MM.1S (cell line): ENCODE measurements around the gene PRPF31.

ENCODE experiments used
- DNase-seq: peaks from one replicate; pipeline ENCODE4 v3.0.0-alpha.2; 2015
- H2AFZ ChIP-seq: fragments of 300-600 bp; sonication (generic); 2 replicates; pipeline ENCODE4 v1.6.0; 2016; ENCODE audit warnings: antibody characterized with exemption, low read length
- H3F3A ChIP-seq: fragments of 300-600 bp; sonication (generic); 2 replicates; pipeline ENCODE4 v1.6.1; 2016; ENCODE audit warnings: mild to moderate bottlenecking, antibody characterized with exemption, low read length, moderate library complexity, mixed read lengths; ENCODE audit not compliant: insufficient read depth
- H3K27ac ChIP-seq: fragments of 300-600 bp; sonication (generic); 2 replicates; pipeline ENCODE4 v1.5.1; 2016; ENCODE audit warnings: mild to moderate bottlenecking, low read length
- H3K27me3 ChIP-seq: fragments of 300-600 bp; sonication (generic); replicated peaks from 2 replicates; pipeline ENCODE4 v1.6.0; 2016; ENCODE audit warnings: low read length; ENCODE audit not compliant: insufficient read depth
- H3K36me3 ChIP-seq: fragments of 300-600 bp; sonication (generic); replicated peaks from 2 replicates; pipeline ENCODE4 v1.6.1; 2016; ENCODE audit warnings: mild to moderate bottlenecking, low read length, mixed read lengths; ENCODE audit not compliant: insufficient read depth
- H3K4me1 ChIP-seq: fragments of 300-600 bp; sonication (generic); 2 replicates; pipeline ENCODE4 v1.6.1; 2016; ENCODE audit warnings: low read length, mixed read lengths
- H3K4me2 ChIP-seq: fragments of 300-600 bp; sonication (generic); 2 replicates; pipeline ENCODE4 v1.6.0; 2016; ENCODE audit warnings: low read depth, low read length
- H3K4me3 ChIP-seq: fragments of 300-600 bp; sonication (generic); 2 replicates; pipeline ENCODE4 v1.5.1; 2016; ENCODE audit warnings: low read length, mixed read lengths
- H3K79me2 ChIP-seq: fragments of 300-600 bp; sonication (generic); 2 replicates; pipeline ENCODE4 v1.6.1; 2016; ENCODE audit warnings: mixed run types, low read length, mixed read lengths
- H3K9ac ChIP-seq: fragments of 300-600 bp; sonication (generic); 2 replicates; pipeline ENCODE4 v1.6.1; 2016; ENCODE audit warnings: low read length, mixed read lengths
- H3K9me2 ChIP-seq: fragments of 300-600 bp; sonication (generic); replicated peaks from 2 replicates; pipeline ENCODE4 v1.6.1; 2016; ENCODE audit warnings: mild to moderate bottlenecking, low read length, mixed read lengths; ENCODE audit not compliant: insufficient read depth
- H3K9me3 ChIP-seq: fragments of 300-600 bp; sonication (generic); replicated peaks from 2 replicates; pipeline ENCODE4 v1.6.1; 2016; ENCODE audit warnings: mild to moderate bottlenecking, low read length, mixed read lengths; ENCODE audit not compliant: insufficient read depth
- H4K20me1 ChIP-seq: fragments of 300-600 bp; sonication (generic); 2 replicates; pipeline ENCODE4 v1.6.1; 2016; ENCODE audit warnings: mild to moderate bottlenecking, low read length, moderate library complexity, mixed read lengths; ENCODE audit not compliant: insufficient read depth
- EZH2 ChIP-seq: fragments of 300-600 bp; sonication (generic); optimal IDR thresholded peaks from 2 replicates; pipeline ENCODE3; 2017; ENCODE audit warnings: low read depth, mild to moderate bottlenecking, antibody characterized with exemption, low read length, mixed read lengths
- EZH2phosphoT487 ChIP-seq: fragments of 300-600 bp; sonication (generic); IDR thresholded peaks from 2 replicates; pipeline ENCODE4 v1.6.1; 2018; ENCODE audit warnings: antibody characterized with exemption, low read length
- TF ChIP-seq, protein P1 (sequence below): fragments of 300-600 bp; sonication (generic); IDR thresholded peaks from 2 replicates; pipeline ENCODE4 v1.5.1; 2016; ENCODE audit warnings: antibody characterized with exemption, low read length, mixed read lengths

The PRPF31 gene

DNA sequence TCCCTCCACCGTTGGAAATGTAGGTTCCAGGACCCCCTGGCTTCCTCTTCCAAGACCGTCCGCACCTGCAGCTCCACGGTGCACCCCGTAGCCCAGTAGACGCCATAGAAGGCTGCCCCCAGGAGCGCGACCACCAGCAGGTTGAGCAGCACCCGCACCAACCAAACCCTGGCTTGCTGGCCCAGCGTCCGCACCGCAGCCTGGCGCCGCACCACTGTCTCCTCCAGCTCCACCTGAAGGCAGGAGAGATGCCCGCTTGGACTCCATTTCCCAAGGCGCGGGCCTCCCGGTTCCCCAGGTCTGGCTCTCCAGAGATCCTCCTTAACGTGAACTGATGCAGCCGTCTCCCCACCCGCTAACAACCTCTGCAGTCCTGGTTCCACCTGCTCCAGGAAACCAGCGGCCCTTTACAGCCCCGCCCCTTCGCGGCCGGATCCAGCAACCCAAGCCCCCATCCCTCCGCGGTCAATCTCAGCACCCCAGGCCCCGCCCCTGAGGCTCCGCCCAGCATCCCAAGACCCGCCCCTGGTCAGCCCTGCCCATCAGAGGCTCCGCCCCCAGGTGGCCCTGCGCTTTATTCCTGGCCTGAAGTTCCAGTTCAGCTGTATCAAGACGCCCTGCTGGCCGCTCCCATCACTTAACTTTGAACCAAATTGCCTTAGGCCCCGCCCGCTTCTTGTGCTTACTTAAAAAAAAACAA is 49.0 kb downstream of the PRPF31 start:
- no peaks in the 10 kb centered on the region for H3K36me3 ChIP-seq
- H3K9ac ChIP-seq = no peak overlapping the region
- H3K27me3 ChIP-seq = peaks cover 24% of the 10 kb centered on the region
- no peaks in the 10 kb centered on the region for H3F3A ChIP-seq
- TF ChIP-seq, protein P1, sequence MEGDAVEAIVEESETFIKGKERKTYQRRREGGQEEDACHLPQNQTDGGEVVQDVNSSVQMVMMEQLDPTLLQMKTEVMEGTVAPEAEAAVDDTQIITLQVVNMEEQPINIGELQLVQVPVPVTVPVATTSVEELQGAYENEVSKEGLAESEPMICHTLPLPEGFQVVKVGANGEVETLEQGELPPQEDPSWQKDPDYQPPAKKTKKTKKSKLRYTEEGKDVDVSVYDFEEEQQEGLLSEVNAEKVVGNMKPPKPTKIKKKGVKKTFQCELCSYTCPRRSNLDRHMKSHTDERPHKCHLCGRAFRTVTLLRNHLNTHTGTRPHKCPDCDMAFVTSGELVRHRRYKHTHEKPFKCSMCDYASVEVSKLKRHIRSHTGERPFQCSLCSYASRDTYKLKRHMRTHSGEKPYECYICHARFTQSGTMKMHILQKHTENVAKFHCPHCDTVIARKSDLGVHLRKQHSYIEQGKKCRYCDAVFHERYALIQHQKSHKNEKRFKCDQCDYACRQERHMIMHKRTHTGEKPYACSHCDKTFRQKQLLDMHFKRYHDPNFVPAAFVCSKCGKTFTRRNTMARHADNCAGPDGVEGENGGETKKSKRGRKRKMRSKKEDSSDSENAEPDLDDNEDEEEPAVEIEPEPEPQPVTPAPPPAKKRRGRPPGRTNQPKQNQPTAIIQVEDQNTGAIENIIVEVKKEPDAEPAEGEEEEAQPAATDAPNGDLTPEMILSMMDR = no peak
- TF ChIP-seq EZH2 (no peak), EZH2phosphoT487 (no peak)
- no peaks in the 10 kb centered on the region for H3K9me2 ChIP-seq
- H3K9me3 ChIP-seq = no peaks in the 10 kb centered on the region
- H3K4me3 ChIP-seq = no peak overlapping the region
- no peak overlapping the region for H3K4me2 ChIP-seq
- peaks cover 10% of the 10 kb centered on the region for H3K4me1 ChIP-seq
- no peaks in the 10 kb centered on the region for H4K20me1 ChIP-seq
- H3K27ac ChIP-seq = no peak overlapping the region
- peaks cover 5% of the 10 kb centered on the region; the same call in 1 of the 2 replicates for H3K79me2 ChIP-seq
- H2AFZ ChIP-seq = no peak overlapping the region
- DNase-seq = no peak

DNA sequence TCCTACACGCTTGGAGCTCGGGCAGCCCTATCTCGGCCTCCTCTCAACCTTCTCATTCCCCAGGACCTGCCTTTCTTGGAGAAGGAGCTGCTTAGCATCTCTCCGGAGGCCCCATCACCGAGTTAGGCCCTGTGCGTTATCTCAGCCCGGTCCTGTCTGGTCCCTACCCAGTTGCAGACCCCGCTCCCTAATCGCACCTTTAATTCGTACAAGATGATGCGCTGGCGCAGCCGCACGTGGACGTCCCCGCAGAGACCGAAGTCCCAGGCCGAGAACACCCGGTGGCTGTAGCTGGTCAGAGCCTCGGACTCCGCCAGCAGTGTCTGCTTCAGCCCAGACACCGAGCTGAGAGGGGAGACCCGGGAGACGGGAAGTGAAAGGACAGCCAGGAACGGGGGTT is 49.7 kb downstream of the PRPF31 start:
- no peaks in the 10 kb centered on the region for H3K9me3 ChIP-seq
- no peak overlapping the region for H3K27ac ChIP-seq
- peaks cover 24% of the 10 kb centered on the region for H3K27me3 ChIP-seq
- no peak overlapping the region for H3K9ac ChIP-seq
- peaks cover 5% of the 10 kb centered on the region; the same call in 1 of the 2 replicates for H3K79me2 ChIP-seq
- no peaks in the 10 kb centered on the region for H3K36me3 ChIP-seq
- no peak for DNase-seq
- no peak overlapping the region for H3K4me3 ChIP-seq
- peaks cover 10% of the 10 kb centered on the region for H3K4me1 ChIP-seq
- no peaks in the 10 kb centered on the region for H3K9me2 ChIP-seq
- no peak overlapping the region for H2AFZ ChIP-seq
- no peaks in the 10 kb centered on the region for H4K20me1 ChIP-seq
- H3F3A ChIP-seq = no peaks in the 10 kb centered on the region
- TF ChIP-seq EZH2phosphoT487 = no peak
- TF ChIP-seq, protein P1 = no peak
- no peak for TF ChIP-seq EZH2
- no peak overlapping the region for H3K4me2 ChIP-seq

DNA sequence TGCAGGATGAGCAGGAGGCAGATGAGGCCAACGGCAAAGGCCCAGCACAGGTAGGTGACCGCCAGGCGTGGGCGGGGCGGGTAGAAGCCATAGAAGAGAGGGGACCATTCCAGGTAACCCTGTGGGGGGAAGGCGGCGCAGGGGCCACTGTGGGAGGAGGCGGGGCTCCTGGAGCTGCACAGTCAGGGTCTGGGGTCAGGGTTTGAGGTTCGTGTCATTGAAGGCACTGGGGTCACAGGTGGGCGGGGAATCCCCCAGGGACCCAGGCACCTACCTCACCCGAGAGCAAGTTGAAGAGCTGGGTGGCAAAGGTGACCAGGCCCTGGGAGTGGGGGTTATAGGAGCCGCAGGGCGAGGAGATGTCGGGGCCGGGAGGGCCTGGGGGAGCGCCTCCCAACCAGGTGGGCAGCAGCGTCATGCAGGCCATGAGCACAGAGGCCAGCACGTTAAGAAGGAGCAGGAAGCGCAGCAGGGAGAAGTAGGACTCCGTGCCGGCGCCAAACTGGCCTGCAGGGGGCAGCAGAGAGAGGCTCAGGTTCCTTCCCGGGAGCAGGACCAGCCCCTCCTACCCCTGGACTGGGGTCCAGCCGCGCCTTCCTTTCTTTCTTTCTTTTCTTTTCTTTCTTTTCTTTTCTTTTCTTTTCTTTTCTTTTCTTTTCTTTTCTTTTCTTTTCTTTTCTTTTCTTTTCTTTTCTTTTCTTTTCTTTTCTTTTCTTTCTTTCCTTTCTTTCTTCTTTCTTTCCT is 52.8 kb downstream of the PRPF31 start:
- Histone ChIP-seq H3F3A (no peaks in the 10 kb centered on the region), H3K27me3 (peaks cover 24% of the 10 kb centered on the region), H3K36me3 (no peaks in the 10 kb centered on the region), H3K9me3 (no peaks in the 10 kb centered on the region), H4K20me1 (no peaks in the 10 kb centered on the region), H2AFZ (no peak overlapping the region), H3K9ac (no peak overlapping the region), H3K4me2 (peak overlapping the region; percentile 76; the same call in 1 of the 2 replicates), H3K27ac (no peak overlapping the region), H3K9me2 (no peaks in the 10 kb centered on the region), H3K79me2 (no peaks in the 10 kb centered on the region), H3K4me3 (no peak overlapping the region; the same call in 1 of the 2 replicates), H3K4me1 (peaks cover 4% of the 10 kb centered on the region; the same call in 1 of the 2 replicates)
- peak; percentile 79 for DNase-seq
- TF ChIP-seq, protein P1 = peak; percentile 72
- TF ChIP-seq EZH2phosphoT487 = no peak
